HG03159 (cell line): ENCODE data around the gene UGT2B7.
"Not testable (repeated sequence)": the region's sequence is repeated elsewhere in the genome, so short reads cannot be mapped to it uniquely, and the experiment has no call there.

Experiments used
- ATAC-seq: cut with Tn5 transposase; IDR thresholded peaks from one replicate; pipeline ENCODE4 v1.9.1; 2021; ENCODE audit warnings: mild to moderate bottlenecking, moderate library complexity; ENCODE audit not compliant: unreplicated experiment

UGT2B7 gene

DNA sequence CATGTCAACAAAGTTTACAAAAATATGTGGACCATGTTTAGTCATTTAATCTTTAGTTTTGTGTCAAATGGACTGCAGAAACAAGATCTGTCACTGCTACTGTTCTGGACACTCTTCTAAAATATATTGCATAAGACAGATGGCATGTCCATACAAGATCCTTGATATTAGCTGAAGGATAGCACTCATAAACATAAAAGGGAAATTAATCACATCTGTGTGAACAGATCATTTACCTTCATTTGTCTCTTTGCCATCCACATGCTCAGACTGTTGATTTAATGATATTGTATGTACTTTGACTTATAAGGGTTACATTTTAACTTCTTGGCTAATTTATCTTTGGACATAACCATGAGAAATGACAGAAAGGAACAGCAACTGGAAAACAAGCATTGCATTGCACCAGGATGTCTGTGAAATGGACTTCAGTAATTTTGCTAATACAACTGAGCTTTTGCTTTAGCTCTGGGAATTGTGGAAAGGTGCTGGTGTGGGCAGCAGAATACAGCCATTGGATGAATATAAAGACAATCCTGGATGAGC lies at the start of gene UGT2B7:
Gene UGT2B7, plus strand, starts transcription at position 364 of the 546 bp plus-strand sequence. Its CDS starts 47 bp downstream, at position 411.
- no peak for ATAC-seq

DNA sequence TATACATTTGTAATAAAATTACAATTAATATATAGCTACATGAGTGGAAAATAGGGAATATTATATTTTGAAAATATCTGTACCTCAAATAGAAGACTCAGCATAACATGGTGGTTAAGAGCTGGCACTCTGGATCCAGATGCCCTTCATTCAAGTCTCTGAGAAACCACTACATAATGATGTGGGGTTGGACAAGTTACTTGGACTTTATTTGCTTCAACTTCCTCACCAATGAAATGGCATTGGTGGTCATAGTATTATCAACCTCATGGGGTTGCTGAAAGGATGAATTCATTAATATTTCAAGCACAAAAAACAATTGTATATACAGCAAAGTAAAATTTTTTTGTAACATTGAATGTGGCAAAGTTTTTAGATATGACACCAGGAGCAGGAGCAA lies 46.4 kb upstream of the UGT2B7 start:
- ATAC-seq, result no peak

DNA sequence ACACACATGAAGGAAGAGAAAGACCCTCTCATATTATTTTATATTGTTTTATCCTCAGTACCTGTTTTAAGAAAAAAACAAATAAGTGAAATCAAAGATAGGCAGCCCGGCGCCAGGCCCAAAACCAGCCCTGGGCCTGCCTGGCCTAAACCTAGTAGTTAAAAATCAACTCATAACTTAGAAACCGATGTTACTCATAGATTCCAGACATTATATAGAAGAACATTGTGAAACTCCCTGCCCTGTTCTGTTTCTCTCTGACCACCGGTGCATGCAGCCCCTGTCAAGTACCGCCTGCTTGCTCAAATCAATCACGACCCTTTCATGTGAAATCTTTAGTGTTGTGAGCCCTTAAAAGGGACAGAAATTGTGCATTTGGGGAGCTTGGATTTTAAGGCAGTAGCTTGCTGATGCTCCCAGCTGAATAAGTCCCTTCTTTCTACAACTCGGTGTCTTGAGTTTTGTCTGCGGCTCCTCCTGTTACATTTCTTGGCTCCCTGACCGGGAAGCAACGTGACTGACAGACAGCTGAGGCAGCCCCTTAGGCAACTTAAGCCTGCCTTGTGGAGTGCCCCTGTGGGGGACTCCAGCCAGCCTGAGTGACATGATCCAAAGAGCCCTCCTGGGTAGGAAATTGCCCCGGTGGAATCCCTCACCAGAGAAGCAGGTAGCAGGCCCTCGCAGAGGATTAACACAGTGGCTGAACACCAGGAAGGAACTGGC lies 45.3 kb upstream of the UGT2B7 start:
- ATAC-seq, result not testable (repeated sequence)

DNA sequence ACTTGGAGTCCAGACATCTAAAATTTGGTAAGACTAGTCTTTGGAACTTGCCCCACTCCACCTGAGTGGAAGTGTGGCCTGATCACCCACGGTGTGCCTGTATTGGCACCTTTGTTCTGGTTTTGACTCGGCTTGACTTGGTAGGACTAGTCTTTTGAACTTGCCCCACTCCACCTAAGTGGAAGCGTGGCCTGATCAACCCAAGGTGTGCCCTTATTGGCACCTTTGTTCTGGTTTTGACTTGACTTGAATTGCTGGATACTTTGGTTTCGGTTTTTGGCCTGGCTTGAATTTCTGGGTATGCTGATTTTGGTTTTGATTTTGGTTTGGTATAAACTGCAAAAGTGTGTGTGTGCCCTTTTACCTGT lies 44.7 kb upstream of the UGT2B7 start:
- ATAC-seq, result no peak

DNA sequence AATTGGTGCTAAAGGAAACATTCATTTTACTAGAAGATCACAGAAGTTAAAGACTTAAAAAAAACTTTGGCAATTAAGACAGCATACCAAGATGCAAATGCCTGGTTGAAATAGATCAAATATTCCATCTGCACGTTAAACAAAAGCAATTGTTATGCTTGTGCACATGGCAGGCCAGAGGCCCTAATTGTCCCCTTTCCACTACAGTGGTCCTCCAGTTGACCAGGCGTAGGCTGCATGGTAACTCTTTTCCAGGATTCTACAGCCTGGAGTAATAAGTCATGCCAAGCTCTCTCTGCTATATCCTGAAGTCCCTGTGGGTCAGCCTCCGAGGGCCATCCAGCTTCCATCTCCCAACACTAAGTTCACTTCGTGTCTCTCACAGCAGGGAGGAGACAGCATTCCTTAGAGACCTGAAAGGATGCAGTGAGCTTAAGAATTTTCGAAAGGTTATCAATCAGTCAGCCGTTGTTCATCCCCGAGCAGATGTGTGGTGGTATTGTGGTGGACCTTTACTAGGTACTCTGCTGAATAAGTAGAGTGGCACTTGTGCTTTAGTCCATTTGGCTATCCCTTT lies 42.9 kb upstream of the UGT2B7 start:
- ATAC-seq, result not testable (repeated sequence)

DNA sequence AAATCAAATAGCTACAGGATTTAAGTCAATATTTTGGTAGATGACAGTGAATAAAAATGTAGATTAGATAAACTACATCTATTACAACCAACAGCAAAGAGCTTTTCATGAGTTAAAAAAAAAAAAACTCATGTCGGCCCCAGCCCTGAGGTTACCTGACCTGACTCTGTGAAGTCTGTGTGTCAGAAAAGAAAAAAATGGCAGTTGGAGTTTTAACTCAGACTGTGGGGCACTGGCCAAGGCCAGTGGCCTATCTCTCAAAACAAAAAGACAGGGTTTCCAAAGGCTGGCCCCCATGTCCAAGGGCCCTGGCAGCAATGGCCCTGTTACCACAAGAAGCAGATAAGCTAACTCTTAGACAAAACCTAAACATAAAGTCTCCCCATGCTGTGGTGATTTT lies 42.2 kb upstream of the UGT2B7 start:
- not testable (repeated sequence) for ATAC-seq

DNA sequence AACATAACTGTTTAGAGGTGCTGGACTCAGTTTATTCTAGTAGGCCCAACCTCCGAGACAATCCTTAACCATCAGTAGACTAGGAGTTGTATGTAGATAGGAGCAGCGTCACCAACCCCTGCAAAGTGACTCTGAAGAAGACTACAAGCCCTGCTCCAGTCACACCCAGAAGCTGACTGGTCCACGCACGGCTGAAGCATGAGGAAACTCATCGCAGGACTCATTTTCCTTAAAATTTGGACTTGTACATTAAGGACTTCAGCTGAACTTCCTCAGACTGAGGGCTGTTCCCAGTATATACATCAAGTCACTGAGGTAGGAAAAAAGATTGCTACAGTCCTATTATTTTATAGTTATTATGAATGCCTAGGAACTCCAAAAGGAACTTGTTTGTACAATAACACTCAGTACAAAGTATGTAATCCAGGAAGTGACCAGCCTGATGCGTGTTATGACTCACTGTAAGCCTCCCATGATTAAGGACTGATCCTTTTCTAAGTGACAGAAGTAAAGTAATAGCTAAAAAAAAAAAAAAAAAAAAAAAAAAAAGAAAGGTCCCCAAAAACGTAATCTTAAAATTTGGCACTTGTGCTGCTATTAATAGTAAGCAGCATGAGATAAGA lies 41.6 kb upstream of the UGT2B7 start:
- ATAC-seq, result peak; percentile 40

DNA sequence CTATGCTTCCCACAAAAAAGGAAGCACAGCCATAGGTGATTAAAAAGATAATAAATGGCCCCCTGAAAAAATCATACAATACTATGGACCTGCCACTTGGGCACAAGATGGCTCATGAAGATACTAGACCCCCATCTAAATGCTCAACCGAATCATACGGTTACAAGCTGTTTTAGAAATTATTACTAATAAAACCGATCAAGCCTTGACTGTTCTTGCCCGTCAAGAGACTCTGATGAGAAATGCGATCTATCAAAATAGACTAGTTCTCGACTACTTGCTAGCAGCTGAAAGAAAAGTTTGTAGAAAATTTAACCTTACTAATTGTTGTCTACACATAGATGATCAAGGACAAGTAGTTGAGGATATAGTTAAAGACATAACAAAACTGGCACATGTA lies 40.1 kb upstream of the UGT2B7 start:
- ATAC-seq, result no peak

DNA sequence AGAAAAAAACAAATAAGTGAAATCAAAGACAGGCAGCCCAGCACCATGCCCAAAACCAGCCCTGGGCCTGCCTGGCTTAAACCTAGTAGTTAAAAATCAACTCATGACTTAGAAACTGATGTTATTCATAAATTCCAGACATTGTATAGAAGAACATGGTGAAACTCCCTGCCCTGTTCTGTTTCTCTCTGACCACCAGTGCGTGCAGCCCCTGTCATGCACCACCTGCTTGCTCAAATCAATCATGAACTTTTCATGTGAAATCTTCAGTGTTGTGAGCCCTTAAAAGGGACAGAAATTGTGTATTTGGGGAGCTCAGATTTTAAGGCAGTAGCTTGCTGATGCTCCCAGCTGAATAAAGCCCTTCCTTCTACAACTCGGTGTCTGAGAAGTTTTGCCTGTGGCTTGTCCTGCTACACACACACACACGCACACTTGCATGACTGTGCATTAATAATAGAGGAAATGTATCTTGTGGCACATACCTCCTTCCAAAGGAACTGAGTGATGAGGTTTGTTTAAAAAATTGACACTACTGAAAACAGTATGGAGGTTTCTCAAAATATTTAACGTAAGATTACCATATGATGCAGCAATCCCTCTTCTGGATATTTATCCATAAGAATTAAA lies 39.2 kb upstream of the UGT2B7 start:
- ATAC-seq, result no peak

DNA sequence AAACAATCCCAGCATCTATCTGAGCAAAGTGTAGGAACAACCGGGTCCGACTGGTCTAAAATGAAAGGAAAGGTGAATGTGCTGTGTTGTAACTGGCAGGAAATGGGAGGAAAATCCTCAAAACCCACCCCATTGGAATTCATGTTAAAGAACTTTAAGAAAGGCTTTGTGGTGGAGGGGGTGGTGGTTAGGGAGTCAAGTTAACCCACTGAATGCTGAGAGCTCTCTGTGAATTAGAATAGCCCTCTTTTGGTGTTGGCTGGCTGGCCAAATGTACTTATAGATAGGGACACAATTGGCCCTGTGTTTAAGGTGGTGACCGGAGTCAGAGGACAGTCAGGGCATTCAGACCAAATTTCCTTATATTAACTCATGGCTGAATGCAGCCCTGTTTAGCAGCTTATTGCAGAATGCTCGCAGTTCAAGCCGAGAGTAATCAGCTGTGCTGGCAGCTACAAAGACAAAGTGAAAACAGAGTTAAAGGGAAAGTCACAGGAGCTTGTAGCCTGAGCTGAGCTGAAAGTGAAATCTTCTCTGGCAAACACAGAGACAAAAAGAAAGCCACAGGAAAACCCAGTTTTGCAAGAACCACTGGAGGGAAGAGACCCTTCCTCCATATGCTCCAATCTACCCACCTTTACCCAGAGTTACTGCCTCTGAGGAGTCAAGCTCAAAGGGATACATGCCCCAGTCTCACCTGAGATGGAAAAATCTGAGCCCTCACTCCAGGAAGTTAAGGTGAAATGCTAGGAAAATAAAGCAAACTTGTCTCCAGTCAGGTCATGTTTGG lies 38.5 kb upstream of the UGT2B7 start:
- peak; percentile 80 for ATAC-seq

DNA sequence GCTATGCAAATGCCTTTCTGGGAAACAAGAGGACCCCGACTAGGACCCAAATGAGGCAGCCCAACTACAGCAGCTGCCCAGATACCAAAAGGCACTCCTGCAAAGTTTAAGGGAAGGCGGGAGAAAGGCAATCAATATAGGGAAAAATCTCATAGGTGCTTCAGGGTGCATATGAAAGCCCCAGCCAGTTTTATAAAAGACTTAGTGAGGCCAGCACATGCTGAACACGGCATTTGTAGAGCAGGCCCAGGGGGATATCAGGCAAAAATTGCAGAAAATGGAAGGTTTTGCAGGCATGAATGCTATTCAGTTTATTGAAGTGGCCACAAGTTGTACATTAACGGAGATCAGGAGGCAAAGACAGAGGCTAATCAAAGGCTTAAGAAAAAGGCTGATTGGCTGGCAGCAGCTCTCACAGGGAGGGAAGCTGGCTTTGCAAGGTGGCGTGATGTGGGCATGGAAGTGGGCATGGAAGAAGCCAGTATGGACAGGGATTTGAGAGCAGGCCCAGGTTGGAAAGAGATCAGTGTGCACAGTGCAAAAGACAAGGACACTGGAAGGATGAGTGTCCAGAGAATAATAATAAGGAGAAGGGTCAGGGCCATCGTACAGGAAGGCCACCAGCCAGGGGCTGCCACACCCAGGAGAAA lies 37.7 kb upstream of the UGT2B7 start:
- ATAC-seq, result peak; percentile 6

DNA sequence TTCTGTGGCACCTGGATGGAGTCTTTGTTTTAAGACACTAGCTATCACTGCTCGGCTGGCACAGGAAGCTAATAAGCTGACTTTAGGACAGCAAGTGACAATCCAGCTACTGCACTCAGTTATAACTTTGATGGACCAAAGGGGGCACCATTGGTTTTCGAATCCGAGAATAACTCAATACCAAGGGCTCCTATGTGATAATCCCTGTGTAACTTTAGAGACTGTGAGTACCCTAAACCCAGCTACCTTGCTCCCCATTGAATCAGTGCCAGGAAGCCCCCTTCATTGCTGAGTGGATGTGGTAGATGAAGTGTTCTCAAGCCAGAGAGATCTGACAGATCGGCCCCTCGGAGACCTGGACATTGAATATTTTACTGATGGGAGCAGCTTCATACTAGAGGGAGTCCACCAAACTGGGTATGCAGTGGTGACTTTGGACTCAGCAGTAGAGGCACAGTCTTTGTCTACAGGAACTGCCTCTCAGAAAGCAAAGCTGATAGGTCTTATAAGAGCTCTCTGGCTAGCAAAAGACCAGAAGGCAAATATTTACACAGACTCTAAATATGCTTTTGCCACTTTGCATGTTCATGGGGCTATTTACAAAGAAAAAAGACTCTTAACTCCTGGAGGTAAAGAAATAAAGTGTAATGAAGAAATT lies 35.5 kb upstream of the UGT2B7 start:
- ATAC-seq, result no peak

DNA sequence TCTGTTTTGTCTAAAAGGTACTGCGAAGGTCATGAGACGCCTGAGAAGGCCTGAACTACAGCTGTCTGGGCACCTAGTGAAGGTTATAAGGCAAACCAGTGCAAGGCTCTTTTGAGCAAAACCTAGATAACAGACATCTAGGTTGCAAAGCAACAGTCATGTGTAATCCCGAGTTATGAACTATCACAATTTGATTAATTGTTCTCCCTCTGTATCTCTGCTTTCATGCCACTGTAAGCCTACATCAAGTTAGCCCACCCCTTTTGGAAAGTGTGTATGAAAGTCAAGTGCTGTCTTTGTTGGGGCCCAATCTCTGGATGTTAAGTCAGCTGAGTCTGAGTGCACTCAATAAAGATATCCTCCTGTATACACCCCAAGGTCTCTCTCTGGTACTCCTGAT lies 31.9 kb upstream of the UGT2B7 start:
- no peak for ATAC-seq

DNA sequence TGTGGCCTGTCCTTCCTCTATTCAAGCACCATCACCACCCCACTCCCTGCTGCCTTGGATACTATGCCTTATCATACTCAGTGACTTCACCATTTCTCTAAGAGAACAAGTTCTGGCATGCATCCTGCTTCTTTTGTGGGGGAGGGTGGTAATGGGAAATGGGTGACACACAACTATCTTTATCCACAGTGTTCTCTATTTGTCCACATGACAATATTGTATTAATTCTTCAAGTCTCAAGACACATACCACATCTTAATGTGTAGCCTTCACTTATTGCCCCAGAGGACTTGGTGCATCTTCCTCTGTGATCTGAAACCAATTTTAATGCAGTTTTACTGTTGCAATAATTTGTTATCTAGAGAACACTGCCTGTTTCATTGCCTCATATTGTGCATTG lies 29.3 kb upstream of the UGT2B7 start:
- no peak for ATAC-seq

DNA sequence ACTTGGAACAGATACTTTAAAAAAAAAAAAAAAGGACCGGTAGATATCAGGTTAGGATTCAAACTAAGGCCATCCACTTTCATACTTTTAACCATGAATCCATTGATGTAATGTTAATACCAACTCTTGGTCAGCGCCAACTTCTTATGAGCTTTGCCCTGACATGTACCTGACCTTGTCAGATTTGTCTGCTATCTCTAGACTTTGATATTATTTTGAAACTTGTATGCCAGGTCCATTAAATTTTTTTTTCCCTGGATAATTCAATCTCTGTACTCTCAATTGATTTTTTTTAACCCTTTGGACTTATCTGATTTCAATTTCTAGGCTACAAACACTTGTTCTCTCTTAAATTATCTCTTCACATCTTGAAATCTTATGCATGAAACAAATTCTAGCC lies 27.2 kb upstream of the UGT2B7 start:
- no peak for ATAC-seq

DNA sequence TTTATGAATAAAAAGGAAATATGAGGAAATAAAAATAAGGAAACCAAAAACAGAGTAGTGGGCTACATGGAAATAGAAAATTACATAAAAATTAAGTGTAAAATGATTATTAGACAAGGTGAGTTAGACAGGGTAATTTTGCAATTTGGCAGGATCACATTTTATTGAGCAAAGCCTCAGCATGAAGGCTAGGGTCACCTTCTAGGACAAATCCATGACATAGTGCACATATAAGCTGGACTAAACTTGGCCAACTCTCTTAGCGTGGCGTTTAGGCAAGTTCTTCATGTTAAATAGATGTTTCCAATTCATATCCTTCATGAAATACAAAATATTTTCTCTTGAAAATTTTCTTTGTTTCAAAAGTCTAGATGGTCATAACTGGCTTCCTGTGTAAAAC lies 25.7 kb upstream of the UGT2B7 start:
- ATAC-seq, result no peak

DNA sequence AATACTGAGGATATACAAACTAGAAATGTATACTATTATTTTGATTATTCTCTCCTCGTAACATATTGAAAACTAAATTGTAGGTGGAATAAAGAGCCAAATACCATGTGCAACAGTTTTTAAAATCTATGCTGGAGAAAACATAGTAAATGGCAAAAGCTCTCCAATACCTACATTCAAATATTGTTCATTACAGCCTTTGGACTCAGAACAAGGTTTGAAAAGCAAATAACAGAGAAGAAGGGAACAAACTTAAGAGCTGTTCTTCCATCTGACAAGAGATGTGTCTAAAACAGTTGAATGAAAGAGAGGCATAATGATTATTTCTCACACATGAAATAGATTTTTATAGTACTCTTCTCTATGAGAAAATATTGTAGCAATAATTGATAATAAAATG lies 25.0 kb upstream of the UGT2B7 start:
- ATAC-seq, result no peak

DNA sequence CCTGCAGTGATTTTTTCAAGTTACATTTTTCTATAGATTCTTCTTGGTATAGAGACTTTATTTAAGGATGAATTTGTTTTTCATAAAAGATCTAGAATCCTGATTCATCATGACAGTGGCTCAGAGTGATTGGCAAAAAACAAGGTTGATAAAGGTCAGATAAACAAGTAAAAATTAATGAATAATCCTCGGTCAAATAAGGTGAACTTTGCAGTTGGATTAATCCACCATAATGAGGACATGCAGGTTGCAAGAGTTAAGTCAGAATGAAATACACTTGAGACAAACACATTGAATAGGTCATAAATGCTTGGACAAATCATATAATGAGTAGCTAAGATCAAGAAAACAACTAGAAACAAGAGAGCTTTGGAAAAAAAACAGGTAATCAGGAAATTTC lies 22.9 kb upstream of the UGT2B7 start:
- no peak for ATAC-seq

DNA sequence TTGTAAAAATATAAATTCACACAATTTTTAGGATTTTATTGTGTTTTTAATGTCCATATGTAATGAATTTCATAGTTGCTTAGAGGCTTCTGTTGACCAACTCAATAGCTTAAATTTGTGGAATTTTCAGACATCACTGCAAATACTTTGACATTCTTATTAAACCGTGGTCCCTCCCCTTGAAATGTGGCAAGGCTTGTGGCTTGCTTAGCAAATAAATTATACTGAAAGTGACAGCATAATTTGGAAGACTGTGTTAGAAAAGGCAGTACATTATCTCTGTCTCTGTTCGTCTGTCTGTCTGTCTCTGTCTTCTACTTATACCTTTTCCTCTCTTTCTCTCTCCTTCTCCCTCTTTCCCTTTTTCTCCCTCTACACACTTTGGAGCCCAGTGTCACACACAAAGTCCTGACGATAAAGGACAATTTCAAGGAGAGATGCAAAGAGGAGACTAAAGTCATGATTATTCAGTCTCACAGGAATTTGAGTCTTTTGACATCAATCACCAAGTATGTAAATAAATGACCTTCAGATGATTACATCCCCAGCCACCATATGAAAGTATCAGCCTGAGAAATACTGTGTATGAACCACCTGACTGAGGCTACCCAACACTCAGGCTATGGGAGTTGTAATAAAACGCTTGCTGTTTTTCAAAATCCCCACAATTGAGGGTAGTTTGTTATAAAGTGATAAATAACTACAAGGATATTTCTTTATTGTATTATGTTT lies 21.0 kb upstream of the UGT2B7 start:
- no peak for ATAC-seq
